ENCODE data around the gene PRF1. TPM values are rescaled to one million over a fixed set of nuclear protein-coding genes. Genes with fewer than 3 reads are reported as not detected.
"Not testable (repeated sequence)": the region's sequence is repeated elsewhere in the genome, so short reads cannot be mapped to it uniquely, and the experiment has no call there.

The PRF1 gene
- total RNA-seq, 4 donors from 2014 or later: 1.4 to 3.5 (median 2.9) TPM

DNA sequence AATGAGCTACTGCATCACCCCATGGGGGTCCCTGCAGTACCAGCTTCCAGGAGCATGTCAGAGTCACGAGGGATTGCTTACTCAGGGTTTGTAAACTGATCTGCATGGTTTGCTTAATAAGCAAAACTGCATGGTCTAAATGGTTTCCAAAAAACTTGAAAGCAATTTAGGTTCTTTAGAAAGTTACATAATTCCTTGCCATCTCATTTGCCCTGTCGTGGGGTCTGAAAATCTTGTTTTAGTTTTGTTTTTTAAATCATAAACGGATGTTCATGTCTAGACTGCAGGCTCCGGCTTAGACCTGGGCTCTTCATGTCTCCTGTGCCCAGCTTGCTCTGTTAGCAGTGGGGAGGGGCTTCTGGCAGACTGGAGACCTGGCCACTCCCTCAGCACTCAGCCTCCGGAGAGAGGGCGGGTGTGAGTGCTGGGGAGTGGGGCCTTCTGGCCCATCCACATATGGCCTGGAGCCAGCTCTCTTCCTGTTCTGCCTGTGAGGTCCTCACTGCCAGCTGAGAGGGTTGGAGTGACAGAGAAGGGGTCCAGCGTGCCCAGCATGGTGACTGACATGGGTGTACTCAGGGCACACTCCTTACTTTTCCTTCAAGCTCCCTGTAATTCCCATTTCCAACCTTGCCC lies 17.5 kb downstream of the PRF1 start:
- Histone ChIP-seq H3K4me1 (peaks cover 18 to 22% of the 10 kb centered on the region in 2 donors), H3K36me3 (no peaks in the 10 kb centered on the region), H3K27ac (peak overlapping the region; percentile 23 to 49 (median 29)), H3K9me3 (no peaks in the 10 kb centered on the region), H3K27me3 (no peaks in the 10 kb centered on the region), H3K4me3 (replicated peaks in 1 of 3) (no peak overlapping the region)
- 22 to 42% methylated on average over 6 to 7 of the region's 7 CpGs for WGBS, 2 donors
- DNase-seq: peak; percentile 87 to 92
- intact Hi-C loops (cut with DNase I): no loop called here
- TF ChIP-seq POLR2A (IDR thresholded peaks at IDR 0.05): no peak
- TF ChIP-seq, protein P1, sequence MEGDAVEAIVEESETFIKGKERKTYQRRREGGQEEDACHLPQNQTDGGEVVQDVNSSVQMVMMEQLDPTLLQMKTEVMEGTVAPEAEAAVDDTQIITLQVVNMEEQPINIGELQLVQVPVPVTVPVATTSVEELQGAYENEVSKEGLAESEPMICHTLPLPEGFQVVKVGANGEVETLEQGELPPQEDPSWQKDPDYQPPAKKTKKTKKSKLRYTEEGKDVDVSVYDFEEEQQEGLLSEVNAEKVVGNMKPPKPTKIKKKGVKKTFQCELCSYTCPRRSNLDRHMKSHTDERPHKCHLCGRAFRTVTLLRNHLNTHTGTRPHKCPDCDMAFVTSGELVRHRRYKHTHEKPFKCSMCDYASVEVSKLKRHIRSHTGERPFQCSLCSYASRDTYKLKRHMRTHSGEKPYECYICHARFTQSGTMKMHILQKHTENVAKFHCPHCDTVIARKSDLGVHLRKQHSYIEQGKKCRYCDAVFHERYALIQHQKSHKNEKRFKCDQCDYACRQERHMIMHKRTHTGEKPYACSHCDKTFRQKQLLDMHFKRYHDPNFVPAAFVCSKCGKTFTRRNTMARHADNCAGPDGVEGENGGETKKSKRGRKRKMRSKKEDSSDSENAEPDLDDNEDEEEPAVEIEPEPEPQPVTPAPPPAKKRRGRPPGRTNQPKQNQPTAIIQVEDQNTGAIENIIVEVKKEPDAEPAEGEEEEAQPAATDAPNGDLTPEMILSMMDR (IDR thresholded peaks at IDR 0.05): no peak

DNA sequence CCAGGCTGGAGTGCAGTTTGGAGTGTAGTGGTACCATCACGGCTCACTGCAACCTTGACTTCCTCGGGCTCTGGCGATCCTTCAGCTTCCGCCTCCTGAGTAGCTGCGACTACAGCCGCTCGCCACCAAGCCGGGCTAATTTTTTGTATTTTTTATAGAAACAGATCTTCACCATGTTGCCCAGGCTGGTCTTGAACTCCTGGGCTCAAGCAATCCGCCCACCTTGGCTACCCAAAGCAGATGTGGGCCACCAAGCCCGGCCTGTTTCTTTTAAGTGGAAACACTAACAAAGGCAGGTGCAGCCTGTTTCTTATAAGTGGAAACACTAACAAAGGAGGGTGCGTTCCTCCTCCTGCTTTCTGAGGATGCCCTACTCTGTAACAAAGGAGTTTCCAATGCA lies 18.2 kb downstream of the PRF1 start:
- H3K27ac ChIP-seq: no peak overlapping the region
- WGBS, 2 donors: 63 to 67% methylated on average over 11 of the region's 11 CpGs
- no peaks in the 10 kb centered on the region for H3K27me3 ChIP-seq
- intact Hi-C loops (cut with DNase I): no loop called here
- no peaks in the 10 kb centered on the region for H3K36me3 ChIP-seq
- no peak overlapping the region for H3K4me3 ChIP-seq (replicated peaks in 1 of 3)
- no peak for DNase-seq
- H3K4me1 ChIP-seq: peaks cover 18 to 22% of the 10 kb centered on the region in 2 donors
- TF ChIP-seq POLR2A (IDR thresholded peaks at IDR 0.05): no peak
- TF ChIP-seq, protein P1 (IDR thresholded peaks at IDR 0.05): no peak
- H3K9me3 ChIP-seq: no peaks in the 10 kb centered on the region

DNA sequence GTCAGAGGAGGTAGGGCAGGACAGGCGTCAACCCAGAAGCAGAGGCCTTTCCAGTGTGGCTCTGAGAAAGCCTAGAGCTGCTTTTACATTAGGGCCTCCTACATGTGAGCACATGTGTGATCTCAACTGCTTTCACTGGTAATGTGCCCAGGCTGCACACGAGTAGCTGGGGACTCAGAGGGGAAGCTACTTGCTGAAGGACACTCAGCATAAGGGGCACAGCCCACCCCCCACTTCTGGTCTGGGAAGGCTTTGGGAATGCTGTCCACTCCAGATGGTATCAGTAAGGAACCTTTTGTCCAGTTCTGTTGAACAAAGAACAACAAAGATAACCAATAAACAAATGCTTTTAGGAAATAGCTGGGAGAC lies 18.9 kb downstream of the PRF1 start:
- no peak for TF ChIP-seq POLR2A (IDR thresholded peaks at IDR 0.05)
- TF ChIP-seq, protein P1 (IDR thresholded peaks at IDR 0.05): no peak
- no peak for DNase-seq
- no peaks in the 10 kb centered on the region for H3K9me3 ChIP-seq
- H3K27me3 ChIP-seq: no peaks in the 10 kb centered on the region
- H3K27ac ChIP-seq: no peak overlapping the region
- H3K4me1 ChIP-seq: peaks cover 18 to 22% of the 10 kb centered on the region in 2 donors
- no peaks in the 10 kb centered on the region for H3K36me3 ChIP-seq
- no peak overlapping the region for H3K4me3 ChIP-seq (replicated peaks in 1 of 3)
- 67 to 69% methylated on average over 2 of the region's 2 CpGs for WGBS, 2 donors
- intact Hi-C loops (cut with DNase I): no loop called here

DNA sequence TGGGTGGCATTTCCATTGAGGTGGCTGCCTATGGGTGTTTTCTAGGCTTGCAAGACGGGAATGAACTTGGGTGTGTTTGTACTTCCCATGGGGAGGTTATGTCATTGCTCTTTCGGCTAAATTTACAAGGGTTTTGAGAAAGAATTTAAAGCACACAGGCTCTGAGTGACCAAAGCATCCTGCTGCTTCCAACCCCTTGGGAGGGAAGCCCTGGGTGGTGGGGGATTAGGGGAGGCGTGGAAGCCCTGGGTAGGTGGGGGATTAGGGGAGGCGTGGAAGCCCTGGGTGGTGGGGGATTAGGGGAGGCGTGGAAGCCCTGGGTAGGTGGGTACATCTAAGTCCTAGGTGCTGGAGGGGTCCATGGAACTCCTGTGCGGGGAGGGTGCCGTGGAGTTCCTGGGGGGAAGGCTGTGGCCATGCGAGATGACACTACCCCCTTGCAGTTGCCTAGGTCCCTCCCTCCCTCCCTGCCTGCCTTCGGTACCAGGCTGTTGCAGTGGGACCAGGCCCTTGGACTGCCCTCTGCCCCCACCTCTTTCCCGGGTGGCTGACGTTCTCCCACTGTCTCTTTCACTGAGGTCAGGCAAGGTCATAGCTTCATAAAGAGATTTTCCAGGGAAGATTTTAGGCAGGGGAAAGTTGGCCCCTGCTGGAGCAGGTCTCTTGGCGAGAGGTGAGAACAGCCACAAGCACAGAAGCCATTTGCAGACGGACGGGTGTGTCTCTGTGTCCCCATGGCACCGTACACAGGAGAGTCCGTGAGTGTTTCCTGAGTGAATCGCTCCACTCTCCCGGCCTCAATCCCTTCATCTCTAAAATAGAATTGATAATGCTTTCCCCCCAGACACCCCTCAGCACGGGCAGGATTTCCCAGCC lies 19.5 kb downstream of the PRF1 start:
- Histone ChIP-seq H3K4me3 (replicated peaks in 1 of 3) (no peak overlapping the region), H3K27ac (no peak overlapping the region), H3K4me1 (peaks cover 18 to 22% of the 10 kb centered on the region in 2 donors), H3K9me3 (no peaks in the 10 kb centered on the region), H3K36me3 (no peaks in the 10 kb centered on the region), H3K27me3 (no peaks in the 10 kb centered on the region)
- intact Hi-C loops (cut with DNase I): no loop called here
- WGBS, 2 donors: 84 to 90% methylated on average over 16 to 19 of the region's 19 CpGs
- DNase-seq: no peak
- TF ChIP-seq POLR2A (IDR thresholded peaks at IDR 0.05): no peak
- TF ChIP-seq, protein P1 (IDR thresholded peaks at IDR 0.05): no peak

DNA sequence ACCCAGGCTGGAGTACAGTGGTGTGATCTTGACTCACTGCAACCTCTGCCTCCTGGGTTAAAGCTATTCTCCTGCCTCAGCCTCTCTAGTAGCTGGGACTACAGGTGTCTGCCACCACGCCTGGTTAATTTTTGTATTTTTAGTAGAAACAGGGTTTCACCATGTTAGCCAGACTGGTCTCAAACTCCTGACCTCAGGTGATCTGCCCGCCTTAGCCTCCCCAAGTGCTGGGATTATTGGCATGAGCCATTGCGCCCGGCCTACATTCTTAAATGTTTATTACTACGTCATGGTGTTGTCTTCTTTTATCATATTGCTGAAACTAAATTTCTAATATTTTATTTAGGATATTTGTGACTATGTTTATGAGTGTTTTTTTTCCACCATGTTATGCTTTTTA lies 21.4 kb downstream of the PRF1 start:
- H3K4me3 ChIP-seq (replicated peaks in 1 of 3); H3K27ac ChIP-seq; intact Hi-C loops (cut with DNase I); H3K27me3 ChIP-seq; DNase-seq; H3K36me3 ChIP-seq; H3K9me3 ChIP-seq: not testable (repeated sequence)
- 96 to 100% methylated on average over 5 of the region's 5 CpGs for WGBS, 2 donors
- H3K4me1 ChIP-seq: peaks cover 22 to 28% of the 10 kb centered on the region in 2 donors

All from thyroid gland (tissue), 4 donors.